IMR-90 (cell line): Measurements from ENCODE around the gene TNPO2. TPM values are rescaled to one million over a fixed set of nuclear protein-coding genes. Genes with fewer than 3 reads are reported as not detected.

Source experiments
- ATAC-seq: fragments of 200-7000 bp; cut with Tn5 transposase; 2 replicates; pipeline ENCODE4 v1.9.1; 2020; ENCODE audit warnings: low read depth, mild to moderate bottlenecking, moderate library complexity
- BruUV-seq: library from RNA; stranded (reverse); fragments of 400-500 nt; replicated peaks from 2 replicates; lab custom pipeline; 2021; lab: Mats Ljungman, UMichigan
- CTCF ChIA-PET: fragments of 300-600 bp; formaldehyde crosslinking; extraction: SDS; loops from one replicate; lab custom pipeline; 2021; ENCODE audit warnings: antibody characterized with exemption; lab: Yijun Ruan, JAX
- POLR2A ChIA-PET: fragments of 300-600 bp; sonication (Branson Sonifier 250); formaldehyde crosslinking; loops from one replicate; lab custom pipeline; 2022; ENCODE audit warnings: antibody characterized with exemption; ENCODE audit not compliant: unreplicated experiment; lab: Charles Lee
- DNase-seq: peaks from one replicate; pipeline ENCODE4 v3.0.0; 2013
- H2AFZ ChIP-seq: replicated peaks from 2 replicates; pipeline ENCODE3; 2013; ENCODE audit warnings: low read length, mild to moderate bottlenecking; ENCODE audit not compliant: poor library complexity
- H2AK5ac ChIP-seq: 2 replicates; pipeline ENCODE4 v1.6.1; 2013; ENCODE audit warnings: low read depth, low read length, inconsistent platforms
- H2AK9ac ChIP-seq: replicated peaks from 2 replicates; pipeline ENCODE3; 2013; ENCODE audit warnings: mild to moderate bottlenecking, low read depth, low read length, moderate library complexity; ENCODE audit not compliant: poor library complexity
- H2BK120ac ChIP-seq: 2 replicates; pipeline ENCODE4 v1.6.1; 2013; ENCODE audit warnings: low read depth, low read length, inconsistent platforms
- H2BK15ac ChIP-seq: 3 replicates; pipeline ENCODE4 v1.6.1; 2013; ENCODE audit warnings: low read depth, low read length, inconsistent platforms
- H2BK20ac ChIP-seq: 2 replicates; pipeline ENCODE4 v1.6.1; 2013; ENCODE audit warnings: low read depth, mild to moderate bottlenecking, inconsistent platforms, low read length, moderate library complexity
- H2BK5ac ChIP-seq: 2 replicates; pipeline ENCODE4 v1.6.1; 2013; ENCODE audit warnings: mild to moderate bottlenecking, low read depth, low read length, inconsistent platforms; ENCODE audit not compliant: poor library complexity, severe bottlenecking
- H3K14ac ChIP-seq: replicated peaks from 2 replicates; pipeline ENCODE4 v1.6.1; 2013; ENCODE audit warnings: low read depth, low read length, inconsistent platforms
- H3K18ac ChIP-seq: 2 replicates; pipeline ENCODE4 v1.6.1; 2013; ENCODE audit warnings: low read depth, low read length, control low read depth
- H3K23ac ChIP-seq: 2 replicates; pipeline ENCODE4 v1.6.1; 2013; ENCODE audit warnings: low read depth, low read length, inconsistent platforms
- H3K27ac ChIP-seq: 2 replicates; pipeline ENCODE4 v1.5.1; 2013; ENCODE audit warnings: mild to moderate bottlenecking, control low read depth, low read length; ENCODE audit not compliant: insufficient read depth
- H3K27me3 ChIP-seq: 2 replicates; pipeline ENCODE4 v1.6.1; 2013; ENCODE audit warnings: low read length; ENCODE audit not compliant: control insufficient read depth, insufficient read depth
- H3K36me3 ChIP-seq: 2 replicates; pipeline ENCODE4 v1.6.1; 2013; ENCODE audit warnings: low read length, mixed read lengths; ENCODE audit not compliant: control insufficient read depth, insufficient read depth
- H3K4ac ChIP-seq: 2 replicates; pipeline ENCODE4 v1.6.1; 2013; ENCODE audit warnings: low read depth, low read length, inconsistent platforms
- H3K4me1 ChIP-seq: 2 replicates; pipeline ENCODE4 v1.6.1; 2013; ENCODE audit warnings: low read length, mixed read lengths; ENCODE audit not compliant: control insufficient read depth, insufficient read depth
- H3K4me2 ChIP-seq: 2 replicates; pipeline ENCODE4 v1.6.1; 2013; ENCODE audit warnings: low read depth, mild to moderate bottlenecking, control low read depth, low read length, moderate library complexity
- H3K4me3 ChIP-seq: 2 replicates; pipeline ENCODE4 v1.5.1; 2013; ENCODE audit warnings: low read depth, mild to moderate bottlenecking, control low read depth, low read length, moderate library complexity; ENCODE audit not compliant: insufficient read depth
- H3K56ac ChIP-seq: 2 replicates; pipeline ENCODE4 v1.6.1; 2013; ENCODE audit warnings: low read length, inconsistent platforms; ENCODE audit not compliant: insufficient read depth; ENCODE audit errors: extremely low read depth
- H3K79me1 ChIP-seq, 2 experiments: 2 replicates each; pipeline ENCODE4 v1.6.1; 2013; ENCODE audit warnings: low read length in 2 of 2, inconsistent platforms in 1 of 2, low read depth in 1 of 2
- H3K9ac ChIP-seq: 2 replicates; pipeline ENCODE4 v1.6.1; 2013; ENCODE audit warnings: low read depth, low read length, control low read depth
- H3K9me1 ChIP-seq: 2 replicates; pipeline ENCODE4 v1.6.1; 2013; ENCODE audit warnings: low read length, inconsistent platforms; ENCODE audit not compliant: insufficient read depth
- H3K9me3 ChIP-seq: 2 replicates; pipeline ENCODE4 v1.6.1; 2013; ENCODE audit warnings: low read length; ENCODE audit not compliant: control insufficient read depth, insufficient read depth
- H4K20me1 ChIP-seq: 2 replicates; pipeline ENCODE4 v1.6.1; 2013; ENCODE audit warnings: low read length, inconsistent platforms; ENCODE audit not compliant: insufficient read depth
- H4K5ac ChIP-seq: 2 replicates; pipeline ENCODE4 v1.6.1; 2013; ENCODE audit warnings: mild to moderate bottlenecking, low read depth, low read length, control low read depth
- H4K8ac ChIP-seq, 2 experiments: 2 replicates each; pipeline ENCODE4 v1.6.1; 2013; ENCODE audit warnings: low read depth in 2 of 2, low read length in 2 of 2, control low read depth in 1 of 2, inconsistent platforms in 1 of 2
- H4K91ac ChIP-seq: 2 replicates; pipeline ENCODE4 v1.6.1; 2013; ENCODE audit warnings: low read depth, low read length, inconsistent platforms; ENCODE audit not compliant: insufficient read depth
- BHLHE40 ChIP-seq: fragments of 150-350 bp; IDR thresholded peaks from 2 replicates; pipeline ENCODE4 v1.6.1; 2016; ENCODE audit warnings: mild to moderate bottlenecking, low read depth, low read length
- CHD1 ChIP-seq: IDR thresholded peaks from 2 replicates; pipeline ENCODE4 v1.6.1; 2012; ENCODE audit warnings: low read depth, low read length, improper control_type of control experiment
- CTCF ChIP-seq: conservative IDR thresholded peaks from 2 replicates; pipeline ENCODE4 v1.5.1; 2012; ENCODE audit warnings: mild to moderate bottlenecking, low read depth, low read length, improper control_type of control experiment
- ELK1 ChIP-seq: fragments of 150-350 bp; IDR thresholded peaks from 2 replicates; pipeline ENCODE4 v1.6.1; 2016; ENCODE audit warnings: low read depth, mild to moderate bottlenecking, low read length, moderate library complexity, borderline replicate concordance
- MAFK ChIP-seq: IDR thresholded peaks from 2 replicates; pipeline ENCODE4 v1.6.1; 2012; ENCODE audit warnings: low read depth, low read length, improper control_type of control experiment
- MAZ ChIP-seq: IDR thresholded peaks from 2 replicates; pipeline ENCODE4 v1.6.1; 2012; ENCODE audit warnings: low read depth, mild to moderate bottlenecking, low read length, improper control_type of control experiment, moderate library complexity, borderline replicate concordance
- NFE2L2 ChIP-seq: fragments of 150-350 bp; IDR thresholded peaks from 2 replicates; pipeline ENCODE4 v1.6.1; 2016; ENCODE audit warnings: low read depth, mild to moderate bottlenecking, low read length
- POLR2A ChIP-seq: IDR thresholded peaks from 2 replicates; pipeline ENCODE4 v1.6.1; 2012; ENCODE audit warnings: mild to moderate bottlenecking, low read depth, low read length
- RFX5 ChIP-seq: IDR thresholded peaks from 2 replicates; pipeline ENCODE4 v1.8.0; 2012; ENCODE audit warnings: low read depth, mild to moderate bottlenecking, low read length, moderate library complexity
- SMC3 ChIP-seq: fragments of 150-350 bp; IDR thresholded peaks from 2 replicates; pipeline ENCODE4 v1.6.1; 2016; ENCODE audit warnings: low read depth, mild to moderate bottlenecking, antibody characterized with exemption, low read length, moderate library complexity
- WGBS, 2 experiments: methylation state at CpG; one replicate each; pipeline versions ENCODE4 v1.1.5 to v1.1.7; 2013; ENCODE audit warnings: missing lambda C conversion rate in 2 of 2; ENCODE audit not compliant: insufficient read length in 1 of 2; ENCODE audit errors: extremely low coverage in 2 of 2; 5-methylcytosine and 5-hydroxymethylcytosine counted together
- dilution Hi-C: fragments of 300-500 bp; cut with HindIII; formaldehyde crosslinking; loops from one replicate; pipeline ENCODE4 v1.14.3; 2018; ENCODE audit warnings: low sequenced_read_pairs; ENCODE audit not compliant: unreplicated experiment
- in situ Hi-C: fragments of 300-500 bp; cut with MboI; formaldehyde crosslinking; loops from 3 replicates; pipeline ENCODE4 v1.14.3; 2019; ENCODE audit warnings: low sequenced_read_pairs, inconsistent platforms, mixed read lengths
- intact Hi-C: fragments of 100-400 bp; cut with micrococcal nuclease; formaldehyde crosslinking; loops from 2 replicates; pipeline ENCODE4 v1.10.0; 2022
- polyA plus RNA-seq, 3 experiments: library from polyadenylated mRNA; depleted of rRNA; stranded (reverse); fragments of >200 nt; gene quantifications; 2 replicates each; pipeline ENCODE4 v1.2.3, GENCODE V29; 2012; ENCODE audit warnings: low replicate concordance in 1 of 3
- total RNA-seq: library from RNA; depleted of rRNA; stranded (reverse); fragments of >200 nt; gene quantifications from 2 replicates; pipeline ENCODE4 v1.2.3, GENCODE V29; 2012
- TF ChIP-seq, protein P1 (sequence below): fragments of 150-350 bp; IDR thresholded peaks from 2 replicates; pipeline ENCODE4 v1.6.1; 2017; ENCODE audit warnings: mild to moderate bottlenecking, antibody characterized with exemption, low read length, low read depth

The TNPO2 gene
- total and polyA plus RNA-seq, 2 of the 4 experiments (the other 2 are of a cell fraction) = 36.0 to 77.2 TPM

DNA sequence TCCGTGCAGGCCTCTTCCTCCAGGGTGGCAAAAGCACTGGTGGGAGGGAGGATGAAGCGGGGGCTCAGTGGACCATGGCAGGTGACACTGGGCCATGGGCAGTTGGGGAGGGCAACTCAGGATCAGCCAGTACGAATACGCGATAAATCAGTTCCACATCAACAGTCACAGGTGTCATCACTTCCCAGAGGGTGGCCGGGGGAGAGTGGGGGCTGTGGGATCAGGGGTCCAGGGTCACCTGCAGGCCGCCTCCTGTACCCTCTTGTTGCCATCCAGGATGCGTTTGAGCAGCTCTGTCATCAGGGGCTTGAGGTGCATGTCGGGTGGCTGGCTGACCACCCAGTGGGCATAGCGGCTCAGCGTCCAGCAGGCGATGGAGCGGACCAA is 17.4 kb downstream of the TNPO2 start:
- H3K18ac ChIP-seq = no peak overlapping the region
- no peak overlapping the region for H2BK15ac ChIP-seq
- intact Hi-C loops (no loop called here), in situ Hi-C loops (no loop called here), dilution Hi-C loops (no loop called here)
- no peak overlapping the region for H3K4me3 ChIP-seq
- no peak overlapping the region for H3K4me2 ChIP-seq
- no peak overlapping the region for H3K9ac ChIP-seq
- POLR2A ChIA-PET = no interaction called here
- TF ChIP-seq CTCF = no peak
- no peak for TF ChIP-seq CHD1
- TF ChIP-seq BHLHE40 = no peak
- no peak for TF ChIP-seq MAFK
- TF ChIP-seq NFE2L2 = no peak
- TF ChIP-seq, protein P1, sequence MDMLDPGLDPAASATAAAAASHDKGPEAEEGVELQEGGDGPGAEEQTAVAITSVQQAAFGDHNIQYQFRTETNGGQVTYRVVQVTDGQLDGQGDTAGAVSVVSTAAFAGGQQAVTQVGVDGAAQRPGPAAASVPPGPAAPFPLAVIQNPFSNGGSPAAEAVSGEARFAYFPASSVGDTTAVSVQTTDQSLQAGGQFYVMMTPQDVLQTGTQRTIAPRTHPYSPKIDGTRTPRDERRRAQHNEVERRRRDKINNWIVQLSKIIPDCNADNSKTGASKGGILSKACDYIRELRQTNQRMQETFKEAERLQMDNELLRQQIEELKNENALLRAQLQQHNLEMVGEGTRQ = no peak
- no peak for TF ChIP-seq ELK1
- TF ChIP-seq POLR2A = no peak
- TF ChIP-seq RFX5 = no peak
- TF ChIP-seq SMC3 = no peak
- TF ChIP-seq MAZ = no peak
- 98% methylated on average over 7 of the region's 13 CpGs; no CpG with 5 or more reads in 1 of the 2 experiments for WGBS, 2 experiments
- no peaks in the 10 kb centered on the region for H3K9me1 ChIP-seq
- BruUV-seq = no TSS peak
- no peak overlapping the region for H4K8ac ChIP-seq
- no peak for DNase-seq
- H4K20me1 ChIP-seq = peaks cover 18% of the 10 kb centered on the region
- H2BK5ac ChIP-seq = no peak overlapping the region
- no peak overlapping the region for H2AK5ac ChIP-seq
- peaks cover 76% of the 10 kb centered on the region for H3K36me3 ChIP-seq
- H3K4me1 ChIP-seq = no peaks in the 10 kb centered on the region
- peaks cover 15 to 30% of the 10 kb centered on the region in 2 experiments for H3K79me1 ChIP-seq
- no peak overlapping the region for H2BK20ac ChIP-seq
- H3K27ac ChIP-seq = no peak overlapping the region
- ATAC-seq = no peak
- no peaks in the 10 kb centered on the region for H3K27me3 ChIP-seq
- H4K5ac ChIP-seq = no peak overlapping the region
- H3K56ac ChIP-seq = no peak overlapping the region
- H2AFZ ChIP-seq = peak overlapping the region; percentile 21
- no peak overlapping the region for H3K23ac ChIP-seq
- H3K9me3 ChIP-seq = no peaks in the 10 kb centered on the region
- no peak overlapping the region for H3K14ac ChIP-seq
- CTCF ChIA-PET = no interaction called here
- no peak overlapping the region for H4K91ac ChIP-seq
- H2BK120ac ChIP-seq = no peak overlapping the region
- H3K4ac ChIP-seq = no peak overlapping the region
- H2AK9ac ChIP-seq = no peak overlapping the region
